B cell (primary cell): ENCODE measurements around the gene LAGE3. TPM values are rescaled to one million over a fixed set of nuclear protein-coding genes. Genes with fewer than 3 reads are reported as not detected.

ENCODE experiments used
- ATAC-seq: fragments of 200-7000 bp; cut with Tn5 transposase; one replicate; pipeline ENCODE4 v1.10.0; 2021; ENCODE audit warnings: low read depth, mild to moderate bottlenecking, moderate number of reproducible peaks, moderate library complexity
- CTCF ChIA-PET: fragments of 350-600 bp; sonication (Branson Sonifier 250); formaldehyde crosslinking; loops from one replicate; lab custom pipeline; 2021; ENCODE audit warnings: antibody characterized with exemption, inconsistent platforms; lab: Charles Lee
- POLR2A ChIA-PET: fragments of 350-600 bp; sonication (Branson Sonifier 250); formaldehyde crosslinking; loops from one replicate; lab custom pipeline; 2021; ENCODE audit warnings: antibody characterized with exemption; lab: Charles Lee
- DNase-seq: peaks from one replicate; pipeline ENCODE4 v3.0.0; 2013
- H2AFZ ChIP-seq: 2 replicates; pipeline ENCODE4 v1.6.1; 2012; ENCODE audit warnings: mild to moderate bottlenecking, low read depth, low read length; ENCODE audit not compliant: insufficient read depth, poor library complexity, severe bottlenecking
- H3K27ac ChIP-seq, 2 donors: 1 replicate in 1 of 2; 2 replicates in 1 of 2; pipeline ENCODE4 v1.5.1; 2012 to 2013; ENCODE audit warnings: low read length in 2 of 2, mild to moderate bottlenecking in 2 of 2, moderate library complexity in 1 of 2
- H3K27me3 ChIP-seq, 4 experiments: fragments of 200-600 bp in 1 of 4; sonication (generic) in 1 of 4; replicated peaks in 1 of 4; 1 replicate in 2 of 4; 2 replicates in 2 of 4; pipeline versions ENCODE4 v1.6.1 to v1.7.0; 2013 to 2016; ENCODE audit warnings: low read length in 3 of 4, mild to moderate bottlenecking in 2 of 4, mixed read lengths in 1 of 4, moderate library complexity in 1 of 4; ENCODE audit not compliant: insufficient read depth in 4 of 4, control insufficient read depth in 3 of 4; ENCODE audit errors: control extremely low read depth in 1 of 4
- H3K36me3 ChIP-seq, 2 experiments: replicated peaks in 1 of 2; 1 replicate in 1 of 2; 2 replicates in 1 of 2; pipeline versions ENCODE4 v1.6.1 to v1.7.1; 2013; ENCODE audit warnings: low read length in 1 of 2; ENCODE audit not compliant: insufficient read depth in 2 of 2, control insufficient read depth in 1 of 2; ENCODE audit errors: control extremely low read depth in 1 of 2, extremely low read depth in 1 of 2
- H3K4me1 ChIP-seq, 2 donors: fragments of 200-600 bp in 1 of 2; sonication (generic) in 1 of 2; 1 replicate in 1 of 2; 2 replicates in 1 of 2; pipeline versions ENCODE4 v1.5.1 to v1.6.1; 2013 to 2017; ENCODE audit warnings: low read length in 2 of 2; ENCODE audit not compliant: control insufficient read depth in 2 of 2, insufficient read depth in 2 of 2
- H3K4me2 ChIP-seq: replicated peaks from 2 replicates; pipeline ENCODE3; 2012; ENCODE audit warnings: mild to moderate bottlenecking, low read depth, low read length; ENCODE audit not compliant: poor library complexity, severe bottlenecking
- H3K4me3 ChIP-seq, 5 experiments: fragments of 200-600 bp in 1 of 5; sonication (generic) in 1 of 5; 1 replicate in 3 of 5; 2 replicates in 2 of 5; pipeline versions ENCODE4 v1.5.1 to v1.7.0; 2011 to 2016; ENCODE audit warnings: low read length in 4 of 5, mild to moderate bottlenecking in 4 of 5, low read depth in 2 of 5, control low read depth in 1 of 5, moderate library complexity in 1 of 5; ENCODE audit not compliant: insufficient read depth in 1 of 5; ENCODE audit errors: control extremely low read depth in 1 of 5, extremely low read depth in 1 of 5
- H3K79me2 ChIP-seq: fragments of 200-600 bp; sonication (generic); one replicate; pipeline ENCODE4 v1.6.0; 2016; ENCODE audit warnings: low read length; ENCODE audit not compliant: control insufficient read depth, insufficient read depth
- H3K9ac ChIP-seq: fragments of 200-600 bp; sonication (generic); 2 replicates; pipeline ENCODE4 v1.6.1; 2017; ENCODE audit warnings: mild to moderate bottlenecking, low read length, moderate library complexity
- H3K9me3 ChIP-seq, 3 donors: one replicate each; pipeline versions ENCODE4 v1.6.1 to v1.7.1; 2013; ENCODE audit warnings: low read length in 2 of 3; ENCODE audit not compliant: control insufficient read depth in 2 of 3, insufficient read depth in 1 of 3; ENCODE audit errors: control extremely low read depth in 1 of 3
- H4K20me1 ChIP-seq: 2 replicates; pipeline ENCODE4 v1.6.0; 2012; ENCODE audit warnings: mild to moderate bottlenecking, low read length; ENCODE audit not compliant: insufficient read depth, control insufficient read depth, poor library complexity, severe bottlenecking
- H3K27ac Mint-ChIP-seq: one replicate; pipeline ENCODE4 v1.8.0; 2021; ENCODE audit warnings: mixed read lengths
- H3K27me3 Mint-ChIP-seq: one replicate; pipeline ENCODE4 v1.8.0; 2021; ENCODE audit warnings: mixed read lengths
- H3K4me1 Mint-ChIP-seq: one replicate; pipeline ENCODE4 v1.8.0; 2021; ENCODE audit warnings: mixed read lengths
- H3K4me3 Mint-ChIP-seq: one replicate; pipeline ENCODE4 v1.8.0; 2021; ENCODE audit warnings: mixed read lengths
- H3K9me3 Mint-ChIP-seq: one replicate; pipeline ENCODE4 v1.8.0; 2022; ENCODE audit warnings: mixed read lengths; ENCODE audit not compliant: insufficient read depth
- EZH2 ChIP-seq: IDR thresholded peaks from 2 replicates; pipeline ENCODE4 v1.6.1; 2012; ENCODE audit warnings: borderline replicate concordance, low read depth, mild to moderate bottlenecking, moderate library complexity, low read length; ENCODE audit not compliant: insufficient read depth, poor library complexity, severe bottlenecking
- WGBS: methylation state at CpG from one replicate; pipeline ENCODE4 v1.1.5; 2013; ENCODE audit warnings: missing lambda C conversion rate; ENCODE audit not compliant: insufficient coverage; 5-methylcytosine and 5-hydroxymethylcytosine counted together
- intact Hi-C: fragments of 100-400 bp; cut with micrococcal nuclease; formaldehyde crosslinking; loops from one replicate; pipeline ENCODE4 v1.10.0; 2022
- polyA plus RNA-seq: library from polyadenylated mRNA; depleted of rRNA; stranded (reverse); fragments of >200 nt; gene quantifications from 2 replicates; pipeline ENCODE4 v1.2.3, GENCODE V29; 2012
- total RNA-seq, 2 donors: library from RNA; stranded (reverse); fragments of 120-200 nt in 1 of 2; gene quantifications; 1 replicate in 1 of 2; 2 replicates in 1 of 2; pipeline versions ENCODE4 v1.2.3 to v1.2.4, GENCODE V29; 2013 to 2022
- TF ChIP-seq, protein P1 (sequence below): fragments of 200-600 bp; IDR thresholded peaks from one replicate; pipeline ENCODE4 v1.8.0; 2022; ENCODE audit warnings: antibody characterized with exemption, mild to moderate bottlenecking

Gene LAGE3
- total and polyA plus RNA-seq, 2 donors (not counting 1 experiment from before 2014, with no cell fraction given): 17.0 to 19.9 TPM

GRCh38 chrX:154466036-154466435, 13.0 kb downstream of the LAGE3 start:
- H3K4me1 Mint-ChIP-seq: peaks cover 1% of the 10 kb centered on the region
- no peak overlapping the region for H3K27ac Mint-ChIP-seq
- H3K27me3 ChIP-seq: no peaks in the 10 kb centered on the region
- H2AFZ ChIP-seq: no peak overlapping the region
- H3K9me3 Mint-ChIP-seq: no peaks in the 10 kb centered on the region
- no peak overlapping the region for H3K4me3 Mint-ChIP-seq
- H3K9me3 ChIP-seq: no peaks in the 10 kb centered on the region
- intact Hi-C loops: no loop called here
- no peak overlapping the region for H3K9ac ChIP-seq
- H3K27me3 Mint-ChIP-seq: no peaks in the 10 kb centered on the region
- DNase-seq (no peak), ATAC-seq (no peak)
- no peak overlapping the region for H3K4me2 ChIP-seq
- no peaks in the 10 kb centered on the region for H4K20me1 ChIP-seq
- WGBS: 96% methylated on average over 18 of the region's 32 CpGs
- peaks cover under 1% of the 10 kb centered on the region for H3K79me2 ChIP-seq
- POLR2A ChIA-PET: interaction anchor here (0.6 kb wide), 1 partner anchor 59 kb away, joined by 6 read pairs; no protein-coding TSS in a partner anchor
- peaks cover 0 to 32% of the 10 kb centered on the region in 2 experiments for H3K36me3 ChIP-seq
- CTCF ChIA-PET: no interaction called here
- H3K27ac ChIP-seq: no peak overlapping the region
- TF ChIP-seq, protein P1, sequence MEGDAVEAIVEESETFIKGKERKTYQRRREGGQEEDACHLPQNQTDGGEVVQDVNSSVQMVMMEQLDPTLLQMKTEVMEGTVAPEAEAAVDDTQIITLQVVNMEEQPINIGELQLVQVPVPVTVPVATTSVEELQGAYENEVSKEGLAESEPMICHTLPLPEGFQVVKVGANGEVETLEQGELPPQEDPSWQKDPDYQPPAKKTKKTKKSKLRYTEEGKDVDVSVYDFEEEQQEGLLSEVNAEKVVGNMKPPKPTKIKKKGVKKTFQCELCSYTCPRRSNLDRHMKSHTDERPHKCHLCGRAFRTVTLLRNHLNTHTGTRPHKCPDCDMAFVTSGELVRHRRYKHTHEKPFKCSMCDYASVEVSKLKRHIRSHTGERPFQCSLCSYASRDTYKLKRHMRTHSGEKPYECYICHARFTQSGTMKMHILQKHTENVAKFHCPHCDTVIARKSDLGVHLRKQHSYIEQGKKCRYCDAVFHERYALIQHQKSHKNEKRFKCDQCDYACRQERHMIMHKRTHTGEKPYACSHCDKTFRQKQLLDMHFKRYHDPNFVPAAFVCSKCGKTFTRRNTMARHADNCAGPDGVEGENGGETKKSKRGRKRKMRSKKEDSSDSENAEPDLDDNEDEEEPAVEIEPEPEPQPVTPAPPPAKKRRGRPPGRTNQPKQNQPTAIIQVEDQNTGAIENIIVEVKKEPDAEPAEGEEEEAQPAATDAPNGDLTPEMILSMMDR: no peak
- no peak for TF ChIP-seq EZH2
- H3K4me1 ChIP-seq: no peaks in the 10 kb centered on the region
- H3K4me3 ChIP-seq: no peak overlapping the region

DNA sequence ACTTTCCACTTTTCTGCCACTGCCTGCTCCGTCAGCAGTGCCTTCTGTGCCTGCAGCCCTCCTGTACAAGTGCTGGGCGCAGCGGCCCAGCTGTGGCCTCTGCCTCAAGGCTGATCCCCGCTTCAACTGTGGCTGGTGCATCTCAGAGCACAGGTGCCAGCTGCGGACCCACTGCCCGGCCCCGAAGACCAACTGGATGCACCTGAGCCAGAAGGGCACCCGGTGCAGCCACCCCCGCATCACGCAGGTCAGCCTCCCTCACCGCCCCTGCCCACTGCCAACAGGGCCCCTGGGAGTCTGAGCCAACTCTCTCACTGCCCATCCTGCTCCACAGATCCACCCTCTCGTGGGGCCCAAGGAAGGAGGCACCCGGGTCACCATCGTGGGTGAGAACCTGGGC, 13.5 kb downstream of the LAGE3 start:
- intact Hi-C loops: no loop called here
- Histone ChIP-seq H3K4me1 (no peaks in the 10 kb centered on the region), H3K4me2 (no peak overlapping the region), H3K4me3 (no peak overlapping the region), H3K9me3 (no peaks in the 10 kb centered on the region), H3K36me3 (peaks cover 0 to 35% of the 10 kb centered on the region in 2 experiments), H3K79me2 (peaks cover 5% of the 10 kb centered on the region), H3K27ac (no peak overlapping the region), H4K20me1 (no peaks in the 10 kb centered on the region), H3K27me3 (no peaks in the 10 kb centered on the region), H2AFZ (no peak overlapping the region), H3K9ac (no peak overlapping the region)
- no peak for DNase-seq
- 94% methylated on average over 12 of the region's 14 CpGs for WGBS
- no peak overlapping the region for H3K27ac Mint-ChIP-seq
- ChIA-PET CTCF (no interaction called here), POLR2A (interaction anchor here (0.6 kb wide), 1 partner anchor 59 kb away, joined by 6 read pairs; no protein-coding TSS in a partner anchor)
- TF ChIP-seq, protein P1: no peak
- ATAC-seq: no peak
- no peak overlapping the region for H3K4me3 Mint-ChIP-seq
- peaks cover 1% of the 10 kb centered on the region for H3K4me1 Mint-ChIP-seq
- H3K27me3 Mint-ChIP-seq: no peaks in the 10 kb centered on the region
- no peaks in the 10 kb centered on the region for H3K9me3 Mint-ChIP-seq
